Ascending aorta (tissue), 2 donors: ENCODE data around the gene SRD5A1. TPM values are rescaled to one million over a fixed set of nuclear protein-coding genes. Genes with fewer than 3 reads are reported as not detected.

Experiments used
- DNase-seq, 2 donors: peaks; one replicate each; pipeline ENCODE4 v3.0.0-alpha.2; 2019; ENCODE audit warnings: low spot score in 2 of 2
- H3K27ac ChIP-seq, 2 donors: fragments of 200-600 bp; sonication (generic); one replicate each; pipeline ENCODE4 v1.5.1; 2016 to 2017; ENCODE audit warnings: mild to moderate bottlenecking in 1 of 2
- H3K27me3 ChIP-seq: fragments of 200-600 bp; sonication (generic); one replicate; pipeline ENCODE4 v1.5.1; 2017
- H3K36me3 ChIP-seq, 2 donors: fragments of 200-600 bp; sonication (generic); one replicate each; pipeline ENCODE4 v1.5.1; 2016
- H3K4me1 ChIP-seq, 2 donors: fragments of 200-600 bp; sonication (generic); one replicate each; pipeline ENCODE4 v1.5.1; 2016 to 2017; ENCODE audit warnings: mild to moderate bottlenecking in 1 of 2
- H3K4me3 ChIP-seq, 2 donors: fragments of 200-600 bp; sonication (generic); one replicate each; pipeline ENCODE4 v1.5.1; 2016 to 2017; ENCODE audit warnings: mild to moderate bottlenecking in 1 of 2
- H3K9me3 ChIP-seq, 2 donors: fragments of 200-600 bp; sonication (generic); one replicate each; pipeline ENCODE4 v1.5.1; 2016
- intact Hi-C: fragments of 100-400 bp; cut with DNase I; formaldehyde crosslinking; loops from one replicate; pipeline ENCODE4 v1.15.1; 2023
- total RNA-seq: library from RNA; depleted of rRNA; stranded (reverse); fragments of >200 nt; gene quantifications from one replicate; pipeline ENCODE4 v1.1.0, GENCODE V29; 2016
- TF ChIP-seq, protein P1 (sequence below), 3 experiments: fragments of 200-600 bp in 2 of 3; fragments of 450-650 bp in 1 of 3; sonication (generic) in 2 of 3; IDR thresholded peaks; one replicate each; pipeline ENCODE4 v1.5.1; 2016 to 2019; ENCODE audit warnings: antibody characterized with exemption in 3 of 3, mild to moderate bottlenecking in 1 of 3, moderate library complexity in 1 of 3

Gene SRD5A1
- total RNA-seq, 1 donor from 2014 or later, result 186 TPM

DNA sequence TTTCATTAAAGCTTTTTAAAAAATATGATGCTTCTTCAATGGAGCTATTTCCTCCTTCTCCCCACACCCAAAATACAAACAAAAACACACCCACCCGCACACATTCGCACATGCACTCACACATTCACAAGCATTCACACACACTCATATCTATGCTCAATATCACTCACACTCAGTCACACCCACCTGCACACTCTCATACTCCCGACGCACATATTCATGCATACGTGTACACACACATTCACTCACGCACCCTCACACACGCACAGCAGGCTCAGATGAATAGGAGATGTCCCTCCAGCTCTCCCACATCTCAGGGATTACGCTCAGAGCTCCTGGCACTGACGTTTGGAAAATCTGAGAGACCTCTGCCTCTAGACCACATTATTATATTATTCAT, 54.3 kb downstream of the SRD5A1 start:
- intact Hi-C loops, result loop anchor here (2.0 kb wide), 1 partner anchor 25 kb away; the partner anchor contains the start of gene TENT4A
- DNase-seq, result no peak
- TF ChIP-seq, protein P1, sequence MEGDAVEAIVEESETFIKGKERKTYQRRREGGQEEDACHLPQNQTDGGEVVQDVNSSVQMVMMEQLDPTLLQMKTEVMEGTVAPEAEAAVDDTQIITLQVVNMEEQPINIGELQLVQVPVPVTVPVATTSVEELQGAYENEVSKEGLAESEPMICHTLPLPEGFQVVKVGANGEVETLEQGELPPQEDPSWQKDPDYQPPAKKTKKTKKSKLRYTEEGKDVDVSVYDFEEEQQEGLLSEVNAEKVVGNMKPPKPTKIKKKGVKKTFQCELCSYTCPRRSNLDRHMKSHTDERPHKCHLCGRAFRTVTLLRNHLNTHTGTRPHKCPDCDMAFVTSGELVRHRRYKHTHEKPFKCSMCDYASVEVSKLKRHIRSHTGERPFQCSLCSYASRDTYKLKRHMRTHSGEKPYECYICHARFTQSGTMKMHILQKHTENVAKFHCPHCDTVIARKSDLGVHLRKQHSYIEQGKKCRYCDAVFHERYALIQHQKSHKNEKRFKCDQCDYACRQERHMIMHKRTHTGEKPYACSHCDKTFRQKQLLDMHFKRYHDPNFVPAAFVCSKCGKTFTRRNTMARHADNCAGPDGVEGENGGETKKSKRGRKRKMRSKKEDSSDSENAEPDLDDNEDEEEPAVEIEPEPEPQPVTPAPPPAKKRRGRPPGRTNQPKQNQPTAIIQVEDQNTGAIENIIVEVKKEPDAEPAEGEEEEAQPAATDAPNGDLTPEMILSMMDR (IDR thresholded peaks at IDR 0.05), result no peak
- H3K27ac ChIP-seq, result no peak overlapping the region
- H3K4me3 ChIP-seq, result no peak overlapping the region
- H3K27me3 ChIP-seq, result no peaks in the 10 kb centered on the region
- no peaks in the 10 kb centered on the region for H3K9me3 ChIP-seq
- no peaks in the 10 kb centered on the region for H3K36me3 ChIP-seq
- peaks cover 0 to 2% of the 10 kb centered on the region in 2 donors for H3K4me1 ChIP-seq

DNA sequence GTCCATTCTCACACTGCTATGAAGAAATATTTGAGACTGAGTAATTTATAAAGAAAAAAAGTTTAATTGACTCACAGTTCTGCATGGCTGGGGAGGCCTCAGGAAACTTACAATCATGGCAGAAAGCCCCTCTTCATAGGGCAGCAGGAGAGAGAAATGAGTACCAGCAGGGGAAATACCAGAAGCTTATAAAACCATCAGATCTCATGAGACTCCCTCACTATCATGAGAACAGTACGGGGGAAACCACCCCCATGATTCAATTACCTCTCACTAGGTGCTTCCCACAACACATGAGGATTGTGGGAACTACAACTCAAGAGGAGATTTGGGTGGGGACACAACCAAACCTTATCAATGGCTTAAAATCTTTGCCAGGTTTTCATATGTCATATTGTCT, 59.7 kb downstream of the SRD5A1 start:
- TF ChIP-seq, protein P1 (IDR thresholded peaks at IDR 0.05), result no peak
- Histone ChIP-seq H3K27ac (no peak overlapping the region), H3K36me3 (no peaks in the 10 kb centered on the region), H3K4me1 (no peaks in the 10 kb centered on the region), H3K9me3 (no peaks in the 10 kb centered on the region), H3K4me3 (no peak overlapping the region), H3K27me3 (no peaks in the 10 kb centered on the region)
- intact Hi-C loops, result no loop called here
- DNase-seq, result no peak

DNA sequence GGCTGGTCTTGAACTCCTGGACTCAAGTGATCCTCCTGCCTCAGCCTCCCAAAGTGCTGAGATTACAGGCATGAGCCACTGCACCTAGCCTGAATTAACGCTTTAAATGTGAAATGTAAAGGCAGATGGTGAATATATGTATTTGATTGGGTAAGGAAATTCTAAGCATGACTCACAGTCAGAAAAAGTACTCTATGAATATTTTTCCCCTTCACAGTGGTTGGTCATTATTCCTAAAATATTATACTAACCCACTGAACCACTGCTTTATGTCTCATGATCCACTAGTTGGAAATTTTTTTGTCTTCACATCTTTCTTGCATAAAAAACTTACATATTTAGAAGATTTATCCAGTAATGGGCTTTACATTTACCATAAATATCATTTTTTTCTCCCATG, 65.5 kb downstream of the SRD5A1 start:
- Histone ChIP-seq H3K9me3 (no peaks in the 10 kb centered on the region), H3K27me3 (no peaks in the 10 kb centered on the region), H3K4me1 (peaks cover 0 to 4% of the 10 kb centered on the region in 2 donors), H3K27ac (no peak overlapping the region), H3K4me3 (no peak overlapping the region), H3K36me3 (no peaks in the 10 kb centered on the region)
- TF ChIP-seq, protein P1 (IDR thresholded peaks at IDR 0.05), result no peak
- DNase-seq, result no peak
- intact Hi-C loops, result no loop called here

DNA sequence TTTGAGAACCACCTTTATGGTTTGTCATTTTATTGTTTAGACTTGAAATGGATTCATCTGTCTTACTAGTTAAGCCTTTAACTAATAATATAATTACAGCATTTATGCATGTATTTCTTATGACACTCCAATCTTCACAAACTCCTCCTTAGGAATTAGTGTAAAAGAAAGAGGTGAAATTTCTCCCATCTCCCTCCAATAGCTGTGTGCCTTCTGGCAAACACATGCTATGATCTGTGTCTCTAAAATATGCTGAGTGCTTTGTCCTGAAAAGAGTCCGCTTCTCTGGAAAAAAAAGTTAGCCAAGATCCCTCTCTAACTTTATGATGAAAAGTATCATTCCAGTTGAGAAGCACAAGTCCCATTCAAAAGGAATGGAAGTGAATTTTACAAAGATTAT, 66.1 kb downstream of the SRD5A1 start:
- DNase-seq, result no peak
- Histone ChIP-seq H3K9me3 (no peaks in the 10 kb centered on the region), H3K27ac (no peak overlapping the region), H3K27me3 (no peaks in the 10 kb centered on the region), H3K36me3 (no peaks in the 10 kb centered on the region), H3K4me1 (peaks cover 0 to 10% of the 10 kb centered on the region in 2 donors), H3K4me3 (no peak overlapping the region)
- intact Hi-C loops, result no loop called here
- TF ChIP-seq, protein P1 (IDR thresholded peaks at IDR 0.05), result no peak

DNA sequence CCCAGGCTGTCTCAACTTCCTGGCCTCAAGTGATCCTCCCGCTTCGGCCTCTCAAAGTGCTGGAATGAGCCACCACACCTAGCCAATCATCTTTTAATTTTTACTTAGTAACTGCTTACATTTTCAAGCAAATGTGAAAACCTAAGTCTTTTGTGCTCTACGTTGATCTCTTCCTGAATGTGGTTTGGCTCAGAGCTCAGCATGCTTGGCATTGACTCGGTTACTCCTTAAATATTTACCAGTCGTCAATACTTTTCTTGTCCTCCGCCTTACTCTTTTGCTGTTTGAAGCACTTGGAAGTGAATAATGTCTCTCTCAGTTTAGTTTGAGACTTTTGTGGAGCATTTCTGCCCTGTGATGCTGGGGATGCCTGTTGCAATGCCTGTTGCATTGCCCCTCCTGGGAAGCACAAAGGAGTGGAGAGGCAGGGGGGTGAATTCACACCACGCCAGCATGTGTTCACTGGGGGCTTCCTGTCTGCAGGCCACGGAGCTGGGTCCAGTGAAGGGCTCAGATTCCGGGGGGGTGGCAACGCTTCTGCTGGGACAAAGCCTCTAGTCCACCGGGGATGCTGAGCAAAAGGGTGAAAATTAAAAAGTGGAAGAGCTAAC, 66.9 kb downstream of the SRD5A1 start:
- Histone ChIP-seq H3K27ac (no peak overlapping the region), H3K4me3 (no peak overlapping the region), H3K27me3 (no peaks in the 10 kb centered on the region), H3K9me3 (no peaks in the 10 kb centered on the region), H3K36me3 (no peaks in the 10 kb centered on the region), H3K4me1 (peaks cover 7 to 16% of the 10 kb centered on the region in 2 donors)
- TF ChIP-seq, protein P1 (IDR thresholded peaks at IDR 0.05), result no peak
- intact Hi-C loops, result loop anchor here (10.0 kb wide), 1 partner anchor 1045 kb away; no protein-coding TSS in a partner anchor
- DNase-seq, result no peak
